ACC112 (cell line): ENCODE data around the gene SYT15B.
"Not testable (repeated sequence)": the region's sequence is repeated elsewhere in the genome, so short reads cannot be mapped to it uniquely, and the experiment has no call there.

Source experiments
- H2AFZ ChIP-seq: fragments of 200-600 bp; sonication (generic); one replicate; pipeline ENCODE4 v1.6.0; 2017; ENCODE audit warnings: antibody characterized with exemption, low read length; ENCODE audit not compliant: unreplicated experiment
- H3K27ac ChIP-seq: fragments of 200-600 bp; sonication (generic); 2 replicates; pipeline ENCODE4 v1.5.1; 2014; ENCODE audit warnings: low read depth, mild to moderate bottlenecking, antibody characterized with exemption, low read length, moderate library complexity
- H3K27me3 ChIP-seq: fragments of 200-600 bp; sonication (generic); 2 replicates; pipeline ENCODE4 v1.6.1; 2014; ENCODE audit warnings: mild to moderate bottlenecking, antibody characterized with exemption, low read length, moderate library complexity, mixed read lengths; ENCODE audit not compliant: insufficient read depth
- H3K36me3 ChIP-seq: fragments of 200-600 bp; sonication (generic); 2 replicates; pipeline ENCODE4 v1.6.1; 2016; ENCODE audit warnings: mild to moderate bottlenecking, antibody characterized with exemption, low read length, moderate library complexity, mixed read lengths; ENCODE audit not compliant: insufficient read depth
- H3K4me1 ChIP-seq: fragments of 200-600 bp; sonication (generic); one replicate; pipeline ENCODE4 v1.6.1; 2016; ENCODE audit warnings: low read length, mixed read lengths; ENCODE audit not compliant: insufficient read depth, unreplicated experiment, control insufficient read depth
- H3K4me3 ChIP-seq: fragments of 200-600 bp; sonication (generic); 2 replicates; pipeline ENCODE4 v1.5.1; 2014; ENCODE audit warnings: mild to moderate bottlenecking, low read depth, low read length
- H3K79me2 ChIP-seq: fragments of 200-600 bp; sonication (generic); one replicate; pipeline ENCODE4 v1.6.0; 2016; ENCODE audit warnings: low read length; ENCODE audit not compliant: control insufficient read depth, unreplicated experiment, insufficient read depth

Gene SYT15B

GRCh38 chr10:47725047-47725446 is 38.3 kb downstream of the SYT15B start:
- not testable (repeated sequence) for H3K79me2 ChIP-seq, H2AFZ ChIP-seq, H3K27ac ChIP-seq, H3K27me3 ChIP-seq, H3K4me1 ChIP-seq, H3K4me3 ChIP-seq, H3K36me3 ChIP-seq

GRCh38 chr10:47724119-47724518 is 39.3 kb downstream of the SYT15B start:
- not testable (repeated sequence) for H3K27ac ChIP-seq, H3K27me3 ChIP-seq, H2AFZ ChIP-seq, H3K4me3 ChIP-seq, H3K79me2 ChIP-seq, H3K36me3 ChIP-seq, H3K4me1 ChIP-seq

- not testable (repeated sequence) for H3K27ac ChIP-seq, H2AFZ ChIP-seq, H3K79me2 ChIP-seq, H3K4me3 ChIP-seq, H3K36me3 ChIP-seq, H3K27me3 ChIP-seq, H3K4me1 ChIP-seq
Measured at GRCh38 chr10:47723362-47723761, 40.0 kb downstream of the SYT15B start.

DNA sequence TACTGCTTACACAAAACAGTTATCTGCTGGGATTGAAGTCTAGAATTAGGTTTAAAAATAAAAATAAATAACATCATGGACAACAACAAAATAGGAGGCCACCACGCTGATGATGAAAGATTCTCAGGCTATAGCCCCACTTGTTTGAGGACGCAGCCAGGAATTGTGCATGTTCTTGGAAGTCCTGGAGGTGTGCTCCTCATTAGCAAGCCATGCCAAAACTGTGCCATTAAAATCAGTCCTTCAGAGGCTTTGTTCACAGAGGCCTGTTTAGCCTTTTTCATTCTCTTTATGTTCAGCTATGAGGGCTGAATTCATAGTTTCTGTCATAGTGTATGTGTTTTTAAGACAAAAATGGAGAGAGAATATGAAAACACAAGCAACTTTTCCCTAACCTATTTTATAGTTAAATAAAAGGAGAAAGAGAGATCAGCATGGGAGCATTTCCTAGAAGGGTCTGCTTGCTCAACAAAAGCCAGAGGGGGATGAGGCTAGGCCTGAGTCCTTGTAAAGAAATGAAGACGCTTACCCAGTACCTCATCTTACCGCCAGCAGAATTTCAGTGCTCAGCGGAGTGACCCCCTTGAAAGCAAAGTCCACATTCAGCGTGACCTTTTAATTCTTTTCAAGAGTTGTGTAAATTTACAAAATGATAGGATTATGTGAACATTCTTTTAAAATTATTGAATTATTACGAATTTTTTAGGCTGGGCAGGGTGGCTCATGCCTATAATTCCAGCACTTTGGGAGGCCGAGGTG is 46.2 kb downstream of the SYT15B start:
- H2AFZ ChIP-seq, H3K79me2 ChIP-seq, H3K4me3 ChIP-seq, H3K36me3 ChIP-seq, H3K27ac ChIP-seq, H3K27me3 ChIP-seq, H3K4me1 ChIP-seq: not testable (repeated sequence)
